GM12878 (cell line): Measurements from ENCODE around the gene JKAMP. TPM values are rescaled to one million over a fixed set of nuclear protein-coding genes. Genes with fewer than 3 reads are reported as not detected.

Experiments
- ATAC-seq: fragments of 200-7000 bp; cut with Tn5 transposase; 3 replicates; pipeline ENCODE4 v1.9.1; 2020; ENCODE audit warnings: mild to moderate bottlenecking, moderate library complexity
- BruUV-seq: library from RNA; stranded (reverse); fragments of 400-500 nt; replicated peaks from 2 replicates; lab custom pipeline; 2021; lab: Mats Ljungman, UMichigan
- CTCF ChIA-PET: fragments of 300-600 bp; sonication (Branson Sonifier 250); formaldehyde crosslinking; extraction: SDS; loops from one replicate; lab custom pipeline; 2021; ENCODE audit warnings: inconsistent platforms; lab: Yijun Ruan, JAX
- POLR2A ChIA-PET: fragments of 350-600 bp; formaldehyde crosslinking; extraction: SDS; loops from one replicate; lab custom pipeline; 2021; ENCODE audit warnings: inconsistent platforms; lab: Charles Lee
- RAD21 ChIA-PET: fragments of 300-600 bp; sonication (Branson Sonifier 250); formaldehyde crosslinking; loops from one replicate; lab custom pipeline; 2023; ENCODE audit warnings: antibody characterized with exemption; ENCODE audit not compliant: unreplicated experiment; lab: Charles Lee
- SMC1A ChIA-PET: fragments of 300-600 bp; sonication (Branson Sonifier 250); formaldehyde crosslinking; loops from one replicate; lab custom pipeline; 2023; ENCODE audit not compliant: unreplicated experiment, uncharacterized antibody; lab: Charles Lee
- DNase-seq: peaks from one replicate; pipeline ENCODE4 v3.0.0-alpha.2; 2011; ENCODE audit warnings: low read depth, low spot score
- FAIRE-seq: peaks from 3 replicates; lab custom pipeline; 2011; peaks lifted over from hg19 to GRCh38; lab: Jason Lieb, UNC
- H2AFZ ChIP-seq: 2 replicates; pipeline ENCODE4 v1.6.0; 2011; ENCODE audit warnings: low read depth, low read length, control low read depth; ENCODE audit not compliant: control insufficient read depth
- H3K27ac ChIP-seq: 2 replicates; pipeline ENCODE4 v1.5.1; 2011; ENCODE audit warnings: control low read depth; ENCODE audit not compliant: control insufficient read depth, insufficient read depth
- H3K27me3 ChIP-seq, 2 experiments: replicated peaks in 1 of 2; 2 replicates each; pipeline versions ENCODE4 v1.6.0 to v1.6.1; 2011; ENCODE audit warnings: low read length in 1 of 2; ENCODE audit not compliant: control insufficient read depth in 2 of 2, insufficient read depth in 2 of 2
- H3K36me3 ChIP-seq, 2 experiments: 2 replicates each; pipeline ENCODE4 v1.5.1; 2011; ENCODE audit warnings: low read length in 1 of 2; ENCODE audit not compliant: control insufficient read depth in 2 of 2, insufficient read depth in 2 of 2
- H3K4me1 ChIP-seq: 2 replicates; pipeline ENCODE4 v1.6.1; 2011; ENCODE audit warnings: mild to moderate bottlenecking, low read length, moderate library complexity, mixed read lengths; ENCODE audit not compliant: control insufficient read depth, insufficient read depth
- H3K4me2 ChIP-seq: 2 replicates; pipeline ENCODE4 v1.6.0; 2011; ENCODE audit warnings: control low read depth; ENCODE audit not compliant: control insufficient read depth, insufficient read depth
- H3K4me3 ChIP-seq: fragments of 200-600 bp; sonication (generic); 2 replicates; pipeline ENCODE4 v1.5.1; 2016
- H3K79me2 ChIP-seq: 2 replicates; pipeline ENCODE4 v1.6.0; 2011; ENCODE audit warnings: low read length; ENCODE audit not compliant: control insufficient read depth, insufficient read depth
- H3K9ac ChIP-seq: 2 replicates; pipeline ENCODE4 v1.8.0; 2011; ENCODE audit warnings: low read length, control low read depth, mixed read lengths; ENCODE audit not compliant: control insufficient read depth, insufficient read depth
- H3K9me3 ChIP-seq: replicated peaks from 3 replicates; pipeline ENCODE4 v1.5.1; 2011; ENCODE audit warnings: mild to moderate bottlenecking, low read length; ENCODE audit not compliant: control insufficient read depth, insufficient read depth
- H4K20me1 ChIP-seq: 2 replicates; pipeline ENCODE4 v1.6.0; 2011; ENCODE audit not compliant: control insufficient read depth, insufficient read depth
- FOXK2 ChIP-seq: fragments of 450-650 bp; IDR thresholded peaks from 2 replicates; pipeline ENCODE4 v1.6.1; 2017; ENCODE audit warnings: mild to moderate bottlenecking, moderate library complexity
- HDAC2 ChIP-seq: fragments of 200-600 bp; sonication (generic); IDR thresholded peaks from 2 replicates; pipeline ENCODE4 v1.6.1; 2017
- MYC ChIP-seq: IDR thresholded peaks from 2 replicates; pipeline ENCODE4 v1.6.1; 2011; ENCODE audit warnings: mild to moderate bottlenecking, low read length, moderate library complexity, inconsistent platforms; ENCODE audit not compliant: insufficient read depth, insufficient replicate concordance, insufficient read length, severe bottlenecking
- NR2C1 ChIP-seq: fragments of 450-650 bp; IDR thresholded peaks from 2 replicates; pipeline ENCODE4 v1.6.1; 2017; ENCODE audit warnings: antibody characterized with exemption, mild to moderate bottlenecking, moderate library complexity
- RELB ChIP-seq: fragments of 450-650 bp; IDR thresholded peaks from 2 replicates; pipeline ENCODE4 v1.6.1; 2017; ENCODE audit warnings: low read depth, mild to moderate bottlenecking, moderate library complexity
- REST ChIP-seq: IDR thresholded peaks from 2 replicates; pipeline ENCODE4 v1.6.1; 2012; ENCODE audit warnings: mild to moderate bottlenecking, low read depth, low read length
- SIN3A ChIP-seq: IDR thresholded peaks from 2 replicates; pipeline ENCODE4 v1.6.1; 2012; ENCODE audit warnings: low read depth, low read length, improper control_type of control experiment
- SIX5 ChIP-seq: IDR thresholded peaks from 2 replicates; pipeline ENCODE4 v1.6.1; 2011; ENCODE audit warnings: mild to moderate bottlenecking, low read depth, low read length, moderate library complexity; ENCODE audit not compliant: severe bottlenecking
- SMAD1 ChIP-seq: fragments of 450-650 bp; IDR thresholded peaks from 2 replicates; pipeline ENCODE4 v1.6.1; 2018; ENCODE audit warnings: mild to moderate bottlenecking, low read depth; ENCODE audit not compliant: partially characterized antibody
- TCF3 ChIP-seq: IDR thresholded peaks from 2 replicates; pipeline ENCODE4 v1.6.1; 2012; ENCODE audit warnings: low read depth, mild to moderate bottlenecking, low read length, borderline replicate concordance; ENCODE audit not compliant: insufficient read depth
- ZBED1 ChIP-seq: IDR thresholded peaks from 2 replicates; pipeline ENCODE4 v1.6.1; 2016; ENCODE audit warnings: borderline replicate concordance
- WGBS: methylation state at CpG from one replicate; pipeline ENCODE4 v1.1.6; 2016; ENCODE audit warnings: low lambda C conversion rate; ENCODE audit not compliant: insufficient replicate concordance, insufficient coverage; ENCODE audit errors: missing lambda C conversion rate; 5-methylcytosine and 5-hydroxymethylcytosine counted together
- in situ Hi-C: fragments of 300-500 bp; cut with MboI; formaldehyde crosslinking; loops from 9 replicates; pipeline ENCODE4 v1.14.3; 2018; ENCODE audit warnings: mixed read lengths
- intact Hi-C: fragments of 100-400 bp; cut with micrococcal nuclease; formaldehyde crosslinking; loops from one replicate; pipeline ENCODE4 v1.14.2; 2022; ENCODE audit not compliant: unreplicated experiment
- polyA plus RNA-seq, 11 experiments: library from polyadenylated mRNA; depleted of rRNA in 4 of 11; unstranded in 6 of 11; stranded (reverse) in 5 of 11; fragments of >200 nt; fragmentation: Nextera tagmentation in 4 of 11; fragmentation: Illumina TruSeq in 1 of 11; extraction: Ambion mirVana in 4 of 11; extraction: Trizol in 1 of 11; gene quantifications; 1 replicate in 1 of 11; 2 replicates in 10 of 11; pipeline versions ENCODE4 v1.2.1 to v1.2.3, GENCODE V29; 2011 to 2016; ENCODE audit warnings: inconsistent platforms in 2 of 11, missing spikeins in 2 of 11, low read depth in 1 of 11
- total RNA-seq, 4 experiments: library from RNA; depleted of rRNA in 3 of 4; stranded (reverse); fragments of >200 nt in 3 of 4; fragmentation: Illumina TruSeq in 1 of 4; extraction: Trizol in 1 of 4; gene quantifications; 2 replicates each; pipeline versions ENCODE4 v1.2.1 to v1.2.3, GENCODE V29; 2013 to 2021
- TF ChIP-seq, protein P1 (sequence below): IDR thresholded peaks from 2 replicates; pipeline ENCODE4 v1.6.1; 2011; ENCODE audit warnings: low read depth, mild to moderate bottlenecking, low read length, moderate library complexity, borderline replicate concordance; ENCODE audit errors: extremely low read depth
- TF ChIP-seq, protein P2 (sequence below): fragments of 150-350 bp; IDR thresholded peaks from 2 replicates; pipeline ENCODE4 v1.6.1; 2016; ENCODE audit warnings: low read depth, low read length
- TF ChIP-seq, protein P3 (sequence below): fragments of 450-650 bp; IDR thresholded peaks from 2 replicates; pipeline ENCODE4 v1.6.1; 2016; ENCODE audit warnings: mild to moderate bottlenecking

Gene JKAMP
- total and polyA plus RNA-seq, 10 of the 15 experiments (the other 5 are each of a cell fraction or from before 2014, with no cell fraction given): 18.2 to 129 (median 46.6) TPM

DNA sequence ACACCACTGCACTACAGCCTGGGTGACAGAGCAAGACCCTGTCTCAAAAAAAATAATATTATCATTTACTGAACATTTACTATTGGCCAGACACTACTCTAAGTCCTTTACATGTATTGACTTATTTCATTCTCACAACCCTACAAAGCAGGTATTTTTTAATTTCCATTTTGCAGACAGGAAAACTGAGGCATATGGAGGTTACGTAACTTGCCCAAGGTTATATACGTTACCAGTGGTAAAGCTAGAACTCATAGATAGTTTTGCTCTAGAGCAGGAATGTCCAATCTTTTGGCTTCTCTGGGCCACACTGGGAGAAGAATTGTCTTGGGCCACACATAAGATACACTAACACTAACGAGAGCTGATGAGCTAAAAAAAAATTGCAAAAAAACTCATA is 5.8 kb upstream of the JKAMP start:
- no peaks in the 10 kb centered on the region for H3K9me3 ChIP-seq
- SMC1A ChIA-PET: interaction anchor here (0.7 to 1.6 kb wide), 4 partner anchors 9 to 27 kb away, joined by 3 read pairs; no protein-coding TSS in a partner anchor
- POLR2A ChIA-PET: interaction anchor here (1.4 kb wide), 1 partner anchor 9 kb away, joined by 3 read pairs; no protein-coding TSS in a partner anchor
- H3K27me3 ChIP-seq: no peaks in the 10 kb centered on the region
- intact Hi-C loops (no loop called here), in situ Hi-C loops (loop anchor here (25.0 kb wide), 1 partner anchor 684 kb away; the partner anchor contains the start of gene DHRS7)
- DNase-seq: no peak
- RAD21 ChIA-PET: no interaction called here
- 95% methylated on average over 3 of the region's 3 CpGs for WGBS
- no peak overlapping the region for H3K9ac ChIP-seq
- no TSS peak for BruUV-seq
- FAIRE-seq: no peak
- H4K20me1 ChIP-seq: no peaks in the 10 kb centered on the region
- H3K27ac ChIP-seq: no peak overlapping the region
- ATAC-seq: no peak
- H3K79me2 ChIP-seq: peaks cover 32% of the 10 kb centered on the region
- peaks cover 10% of the 10 kb centered on the region; the same call in 1 of the 2 replicates for H3K4me1 ChIP-seq
- H3K4me3 ChIP-seq: no peak overlapping the region
- peaks cover 2 to 7% of the 10 kb centered on the region in 2 experiments; a peak in 2 of 4 replicates for H3K36me3 ChIP-seq
- no peak overlapping the region for H2AFZ ChIP-seq
- no peak overlapping the region for H3K4me2 ChIP-seq
- CTCF ChIA-PET: interaction anchor here (1.1 kb wide), 1 partner anchor 14 kb away, joined by 3 read pairs; the partner anchor contains the start of gene GPR135
- no peak for TF ChIP-seq NR2C1
- no peak for TF ChIP-seq SIX5
- TF ChIP-seq, protein P1, sequence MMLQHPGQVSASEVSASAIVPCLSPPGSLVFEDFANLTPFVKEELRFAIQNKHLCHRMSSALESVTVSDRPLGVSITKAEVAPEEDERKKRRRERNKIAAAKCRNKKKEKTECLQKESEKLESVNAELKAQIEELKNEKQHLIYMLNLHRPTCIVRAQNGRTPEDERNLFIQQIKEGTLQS: no peak
- TF ChIP-seq, protein P2, sequence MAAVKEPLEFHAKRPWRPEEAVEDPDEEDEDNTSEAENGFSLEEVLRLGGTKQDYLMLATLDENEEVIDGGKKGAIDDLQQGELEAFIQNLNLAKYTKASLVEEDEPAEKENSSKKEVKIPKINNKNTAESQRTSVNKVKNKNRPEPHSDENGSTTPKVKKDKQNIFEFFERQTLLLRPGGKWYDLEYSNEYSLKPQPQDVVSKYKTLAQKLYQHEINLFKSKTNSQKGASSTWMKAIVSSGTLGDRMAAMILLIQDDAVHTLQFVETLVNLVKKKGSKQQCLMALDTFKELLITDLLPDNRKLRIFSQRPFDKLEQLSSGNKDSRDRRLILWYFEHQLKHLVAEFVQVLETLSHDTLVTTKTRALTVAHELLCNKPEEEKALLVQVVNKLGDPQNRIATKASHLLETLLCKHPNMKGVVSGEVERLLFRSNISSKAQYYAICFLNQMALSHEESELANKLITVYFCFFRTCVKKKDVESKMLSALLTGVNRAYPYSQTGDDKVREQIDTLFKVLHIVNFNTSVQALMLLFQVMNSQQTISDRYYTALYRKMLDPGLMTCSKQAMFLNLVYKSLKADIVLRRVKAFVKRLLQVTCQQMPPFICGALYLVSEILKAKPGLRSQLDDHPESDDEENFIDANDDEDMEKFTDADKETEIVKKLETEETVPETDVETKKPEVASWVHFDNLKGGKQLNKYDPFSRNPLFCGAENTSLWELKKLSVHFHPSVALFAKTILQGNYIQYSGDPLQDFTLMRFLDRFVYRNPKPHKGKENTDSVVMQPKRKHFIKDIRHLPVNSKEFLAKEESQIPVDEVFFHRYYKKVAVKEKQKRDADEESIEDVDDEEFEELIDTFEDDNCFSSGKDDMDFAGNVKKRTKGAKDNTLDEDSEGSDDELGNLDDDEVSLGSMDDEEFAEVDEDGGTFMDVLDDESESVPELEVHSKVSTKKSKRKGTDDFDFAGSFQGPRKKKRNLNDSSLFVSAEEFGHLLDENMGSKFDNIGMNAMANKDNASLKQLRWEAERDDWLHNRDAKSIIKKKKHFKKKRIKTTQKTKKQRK: no peak
- no peak for TF ChIP-seq MYC
- no peak for TF ChIP-seq FOXK2
- TF ChIP-seq ZBED1: no peak
- no peak for TF ChIP-seq REST
- no peak for TF ChIP-seq SMAD1
- no peak for TF ChIP-seq RELB
- TF ChIP-seq, protein P3, sequence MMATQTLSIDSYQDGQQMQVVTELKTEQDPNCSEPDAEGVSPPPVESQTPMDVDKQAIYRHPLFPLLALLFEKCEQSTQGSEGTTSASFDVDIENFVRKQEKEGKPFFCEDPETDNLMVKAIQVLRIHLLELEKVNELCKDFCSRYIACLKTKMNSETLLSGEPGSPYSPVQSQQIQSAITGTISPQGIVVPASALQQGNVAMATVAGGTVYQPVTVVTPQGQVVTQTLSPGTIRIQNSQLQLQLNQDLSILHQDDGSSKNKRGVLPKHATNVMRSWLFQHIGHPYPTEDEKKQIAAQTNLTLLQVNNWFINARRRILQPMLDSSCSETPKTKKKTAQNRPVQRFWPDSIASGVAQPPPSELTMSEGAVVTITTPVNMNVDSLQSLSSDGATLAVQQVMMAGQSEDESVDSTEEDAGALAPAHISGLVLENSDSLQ: no peak
- TF ChIP-seq TCF3: no peak
- no peak for TF ChIP-seq SIN3A
- no peak for TF ChIP-seq HDAC2
